Aorta (tissue), 5 donors: ENCODE results near the gene TSPAN32. TPM values are rescaled to one million over a fixed set of nuclear protein-coding genes. Genes with fewer than 3 reads are reported as not detected.

Experiments used
- ATAC-seq: fragments of 200-7000 bp; cut with Tn5 transposase; one replicate; pipeline ENCODE4 v1.9.1; 2022; ENCODE audit warnings: moderate library complexity; ENCODE audit not compliant: low FRiP score
- DNase-seq, 2 donors: peaks; one replicate each; pipeline ENCODE4 v3.0.0-alpha.2; 2020
- H3K27ac ChIP-seq, 2 donors: one replicate each; pipeline ENCODE4 v1.5.1; 2013; ENCODE audit warnings: low read length in 2 of 2, mild to moderate bottlenecking in 2 of 2, moderate library complexity in 2 of 2, control low read depth in 1 of 2, inconsistent platforms in 1 of 2, low read depth in 1 of 2
- H3K27me3 ChIP-seq, 2 donors: one replicate each; pipeline ENCODE4 v1.6.1; 2013; ENCODE audit warnings: control low read depth in 1 of 2, low read length in 1 of 2, mild to moderate bottlenecking in 1 of 2, moderate library complexity in 1 of 2; ENCODE audit not compliant: insufficient read depth in 2 of 2, control insufficient read depth in 1 of 2
- H3K36me3 ChIP-seq, 2 donors: one replicate each; pipeline ENCODE4 v1.6.1; 2013; ENCODE audit warnings: control low read depth in 1 of 2, low read length in 1 of 2, mild to moderate bottlenecking in 1 of 2; ENCODE audit not compliant: insufficient read depth in 2 of 2, control insufficient read depth in 1 of 2
- H3K4me1 ChIP-seq, 2 donors: one replicate each; pipeline ENCODE4 v1.6.1; 2013; ENCODE audit warnings: low read length in 2 of 2, control low read depth in 1 of 2, mild to moderate bottlenecking in 1 of 2, moderate library complexity in 1 of 2; ENCODE audit not compliant: insufficient read depth in 2 of 2, control insufficient read depth in 1 of 2
- H3K4me3 ChIP-seq, 2 donors: one replicate each; pipeline ENCODE4 v1.5.1; 2013; ENCODE audit warnings: low read length in 2 of 2, control low read depth in 1 of 2, mild to moderate bottlenecking in 1 of 2
- H3K9me3 ChIP-seq: one replicate; pipeline ENCODE4 v1.6.1; 2013; ENCODE audit warnings: mild to moderate bottlenecking, low read length; ENCODE audit not compliant: control insufficient read depth
- WGBS, 2 donors: extraction: QIAGEN DNeasy Blood & Tissue Kit; methylation state at CpG; one replicate each; pipeline ENCODE4 v1.1.7; 2013; 5-methylcytosine and 5-hydroxymethylcytosine counted together
- intact Hi-C, 2 donors: fragments of 100-400 bp; cut with DNase I; formaldehyde crosslinking; loops; one replicate each; pipeline versions ENCODE4 v1.14.2 to v1.15.0; 2022
- polyA plus RNA-seq, 2 donors: library from polyadenylated mRNA; stranded (reverse); fragments of 200-250 nt; gene quantifications; one replicate each; pipeline ENCODE4 v1.2.3, GENCODE V29; 2013
- total RNA-seq, 2 donors: library from RNA; stranded (reverse); fragmentation: NEBNext Ultra II Directional; extraction: Animal tissue kit (Norgen Biotek cat#: 25700); gene quantifications; one replicate each; pipeline ENCODE4 v1.2.1, GENCODE V29; 2021
- donor health status: healthy with polysubstance abuse.
- donor health status: Bipolar disorder and iron deficiency.
- donor health status: DM: no; HTN: no; CAD: no.
- donor health status: DM: no; HTN: no; CAD: no.
- donor health status: DM: yes; HTN: yes; CAD: no.

Gene TSPAN32
- total and polyA plus RNA-seq, 4 donors: 0.84 to 8.7 (median 3.5) TPM; not detected in 1

GRCh38 chr11:2305140-2305778 is 3.4 kb downstream of the TSPAN32 start:
- DNase-seq: peak; percentile 92 to 96
- Histone ChIP-seq H3K27me3 (no peaks in the 10 kb centered on the region), H3K4me1 (no peaks in the 10 kb centered on the region), H3K9me3 (no peaks in the 10 kb centered on the region), H3K36me3 (no peaks in the 10 kb centered on the region), H3K4me3 (no peak overlapping the region), H3K27ac (no peak overlapping the region)
- ATAC-seq: peak; percentile 85
- 25% methylated on average over 9 to 10 of the region's 10 CpGs for WGBS, 2 donors
- intact Hi-C loops: loop anchor here (1.0 to 10.0 kb wide), 4 partner anchors 100 to 582 kb away; partner anchors contain the start of gene CDKN1C (in 1 of the 2)

DNA sequence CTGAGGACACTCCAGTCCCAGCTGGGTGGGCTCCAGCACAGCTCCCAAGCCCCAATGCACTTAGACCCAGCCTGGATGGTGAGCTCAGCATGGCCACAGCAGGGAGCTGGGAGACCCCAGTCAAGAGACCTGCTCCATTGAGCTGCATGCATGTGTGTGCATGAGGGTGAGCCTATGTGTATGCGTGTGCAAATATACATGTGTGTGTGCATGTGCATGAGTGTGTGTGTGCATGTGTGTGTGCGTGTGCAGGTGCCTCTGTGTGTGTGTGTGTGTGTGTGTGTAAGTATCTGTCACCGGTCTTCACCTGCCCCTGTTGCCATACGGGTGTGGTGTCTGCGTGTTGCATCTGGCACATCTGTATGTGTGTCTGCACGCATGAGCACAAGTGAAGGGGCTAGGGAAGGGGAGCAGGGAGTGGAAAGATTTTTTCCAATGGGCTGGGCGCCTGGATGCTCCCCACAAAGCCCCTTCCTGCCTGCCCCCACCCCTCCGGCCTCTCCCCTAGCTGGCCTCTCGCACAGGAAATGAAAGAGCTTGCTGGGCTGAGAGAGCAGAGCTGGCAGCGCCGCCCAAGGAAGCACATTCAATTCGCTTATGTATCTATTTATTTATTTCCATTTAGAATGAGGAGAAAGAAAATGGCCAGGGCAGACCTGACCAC is 4.1 kb downstream of the TSPAN32 start:
- no peaks in the 10 kb centered on the region for H3K9me3 ChIP-seq
- no peaks in the 10 kb centered on the region for H3K36me3 ChIP-seq
- ATAC-seq (no peak), DNase-seq (peak in 1 of 2 donors; percentile 66)
- intact Hi-C loops: loop anchor here (1.0 to 10.0 kb wide), 4 partner anchors 101 to 581 kb away; partner anchors contain the start of gene CDKN1C (in 1 of the 2)
- H3K27me3 ChIP-seq: no peaks in the 10 kb centered on the region
- peak overlapping the region; percentile 14 to 45 for H3K27ac ChIP-seq
- H3K4me1 ChIP-seq: no peaks in the 10 kb centered on the region
- WGBS, 2 donors: 40 to 44% methylated on average over 12 of the region's 12 CpGs
- H3K4me3 ChIP-seq: no peak overlapping the region

GRCh38 chr11:2306452-2306823 is 4.6 kb downstream of the TSPAN32 start:
- H3K4me1 ChIP-seq: no peaks in the 10 kb centered on the region
- H3K36me3 ChIP-seq: no peaks in the 10 kb centered on the region
- no peaks in the 10 kb centered on the region for H3K27me3 ChIP-seq
- WGBS, 2 donors: 3 to 12% methylated on average over 4 of the region's 4 CpGs
- H3K27ac ChIP-seq: peak overlapping the region; percentile 14 to 45
- no peaks in the 10 kb centered on the region for H3K9me3 ChIP-seq
- ATAC-seq: peak; percentile 15
- intact Hi-C loops: loop anchor here (5.0 to 10.0 kb wide), 2 partner anchors 102 to 581 kb away; partner anchors contain the start of gene CDKN1C (in 1 of the 2)
- no peak overlapping the region for H3K4me3 ChIP-seq
- peak; percentile 80 to 85 for DNase-seq

DNA sequence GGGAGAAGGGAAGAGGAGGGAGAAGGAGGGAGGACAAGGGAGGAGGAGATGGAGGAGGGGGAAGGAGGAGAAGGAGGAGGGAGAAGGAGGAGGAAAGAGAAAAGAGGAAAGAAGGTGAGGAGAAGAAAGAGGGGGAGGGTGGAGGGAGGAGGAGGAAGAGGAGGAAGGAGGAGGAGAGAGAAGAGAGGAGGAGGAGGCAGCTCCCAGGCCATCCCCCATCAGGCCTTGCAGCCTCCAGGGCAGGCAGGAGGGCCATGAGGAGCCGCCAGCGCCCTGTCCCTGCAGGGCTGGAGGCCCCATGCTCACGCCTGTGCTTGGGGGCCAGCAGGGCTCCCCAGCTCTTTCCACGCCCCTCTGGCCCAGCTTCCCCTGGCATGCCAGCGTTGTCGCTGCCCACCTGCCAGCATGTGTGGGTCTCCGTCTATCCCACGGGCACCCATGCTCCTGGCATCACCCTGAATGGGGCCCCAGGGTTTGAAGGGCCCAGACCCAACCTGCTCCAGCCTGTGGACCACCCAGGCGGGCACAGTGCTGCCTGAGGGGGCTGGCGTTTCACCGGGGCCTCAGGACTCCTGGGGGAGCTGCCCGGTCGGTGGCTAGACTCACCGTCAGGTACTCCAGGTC is 5.2 kb downstream of the TSPAN32 start:
- peak in 1 of 2 donors; percentile 70 for DNase-seq
- ATAC-seq: peak; percentile 49

DNA sequence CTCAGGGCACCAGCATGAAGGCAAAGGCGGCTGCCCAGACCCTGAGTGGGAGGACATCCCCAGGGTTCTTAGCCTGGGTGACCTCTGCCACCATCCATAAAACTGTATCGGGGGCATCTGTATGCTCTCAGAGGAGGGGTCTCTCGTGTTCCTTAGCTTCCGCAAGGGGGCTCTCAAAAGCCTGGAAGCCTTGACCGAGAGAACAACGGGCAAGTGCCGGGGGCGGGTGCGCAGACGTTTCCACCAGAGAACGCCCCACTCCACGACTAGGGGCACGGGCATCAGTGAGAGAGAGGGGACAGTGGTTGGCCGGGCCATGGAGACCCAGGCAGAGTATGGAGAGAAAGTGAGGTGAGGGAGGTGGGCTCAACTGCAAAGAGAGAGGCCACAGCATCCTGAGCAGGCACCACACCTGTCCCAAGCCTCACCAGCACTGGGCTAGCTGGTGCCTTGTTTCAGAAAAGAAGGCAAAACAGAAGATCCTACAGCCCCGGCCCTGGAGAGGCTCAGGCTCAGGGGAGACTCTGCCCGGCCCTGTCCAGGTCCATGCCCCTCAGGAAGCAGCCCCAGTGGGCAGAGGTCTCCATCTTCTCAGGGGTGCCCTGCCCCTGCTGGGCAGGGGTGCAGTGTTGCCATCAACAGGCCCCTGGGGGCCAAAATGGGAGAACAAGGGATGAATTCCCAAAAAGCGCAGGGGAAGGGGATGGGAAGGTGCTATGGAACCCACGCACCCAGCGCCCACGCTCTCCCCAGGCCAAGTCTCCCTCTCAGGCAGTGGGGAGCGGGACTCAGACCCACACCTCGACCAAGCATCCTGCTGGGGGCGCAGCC is 5.9 kb downstream of the TSPAN32 start:
- intact Hi-C loops: loop anchor here (5.0 to 10.0 kb wide), 2 partner anchors 103 to 580 kb away; partner anchors contain the start of gene CDKN1C (in 1 of the 2)
- Histone ChIP-seq H3K36me3 (no peaks in the 10 kb centered on the region), H3K4me1 (no peaks in the 10 kb centered on the region), H3K27ac (no peak overlapping the region), H3K9me3 (no peaks in the 10 kb centered on the region), H3K4me3 (no peak overlapping the region), H3K27me3 (no peaks in the 10 kb centered on the region)
- 86 to 91% methylated on average over 23 of the region's 23 CpGs for WGBS, 2 donors
- ATAC-seq (no peak), DNase-seq (peak in 1 of 2 donors; percentile 59)

More for the DNA sequence above, 5.2 kb downstream of the TSPAN32 start:
- WGBS, 2 donors: 41 to 45% methylated on average over 11 to 14 of the region's 14 CpGs
- no peaks in the 10 kb centered on the region for H3K9me3 ChIP-seq
- H3K27me3 ChIP-seq: no peaks in the 10 kb centered on the region
- H3K36me3 ChIP-seq: no peaks in the 10 kb centered on the region
- no peak overlapping the region for H3K4me3 ChIP-seq
- intact Hi-C loops: loop anchor here (5.0 to 10.0 kb wide), 2 partner anchors 102 to 580 kb away; partner anchors contain the start of gene CDKN1C (in 1 of the 2)
- H3K4me1 ChIP-seq: no peaks in the 10 kb centered on the region
- H3K27ac ChIP-seq: no peak overlapping the region

GRCh38 chr11:2308713-2309112 is 6.9 kb downstream of the TSPAN32 start:
- WGBS, 2 donors: 79 to 90% methylated on average over 7 of the region's 7 CpGs
- H3K27me3 ChIP-seq: no peaks in the 10 kb centered on the region
- H3K27ac ChIP-seq: no peak overlapping the region
- no peak for ATAC-seq
- H3K4me3 ChIP-seq: no peak overlapping the region
- H3K36me3 ChIP-seq: no peaks in the 10 kb centered on the region
- peak in 1 of 2 donors; percentile 43 for DNase-seq
- H3K4me1 ChIP-seq: no peaks in the 10 kb centered on the region
- H3K9me3 ChIP-seq: no peaks in the 10 kb centered on the region
- intact Hi-C loops: loop anchor here (5.0 to 10.0 kb wide), 2 partner anchors 104 to 579 kb away; partner anchors contain the start of gene CDKN1C (in 1 of the 2)

- no peaks in the 10 kb centered on the region for H3K9me3 ChIP-seq
- no peaks in the 10 kb centered on the region for H3K36me3 ChIP-seq
- H3K27ac ChIP-seq: no peak overlapping the region
- ATAC-seq: no peak
- DNase-seq: peak in 1 of 2 donors; percentile 67
- no peaks in the 10 kb centered on the region for H3K4me1 ChIP-seq
- intact Hi-C loops: loop anchor here (5.0 to 10.0 kb wide), 2 partner anchors 105 to 578 kb away; partner anchors contain the start of gene CDKN1C (in 1 of the 2)
- H3K27me3 ChIP-seq: no peaks in the 10 kb centered on the region
- 77 to 81% methylated on average over 18 to 19 of the region's 19 CpGs for WGBS, 2 donors
- H3K4me3 ChIP-seq: no peak overlapping the region
Observed at GRCh38 chr11:2309251-2310072, 7.6 kb downstream of the TSPAN32 start.
